PFSK-1 (cell line): ENCODE data around the gene TMA7B.

Experiments
- FOXP2 ChIP-seq: optimal IDR thresholded peaks from 2 replicates; pipeline ENCODE3; 2011; ENCODE audit warnings: borderline replicate concordance, control low read depth, inconsistent platforms; ENCODE audit not compliant: insufficient read depth; ENCODE audit errors: extremely low read length, extremely low read depth
- POLR2AphosphoS5 ChIP-seq: IDR thresholded peaks from 2 replicates; pipeline ENCODE4 v1.6.1; 2012; ENCODE audit warnings: low read depth, mild to moderate bottlenecking, control low read depth, low read length, moderate library complexity
- REST ChIP-seq, 2 experiments: IDR thresholded peaks; 2 replicates each; pipeline versions ENCODE4 v1.6.1 to v1.8.0; 2011 to 2012; ENCODE audit warnings: low read depth in 2 of 2, low read length in 2 of 2, control low read depth in 1 of 2, inconsistent platforms in 1 of 2, mild to moderate bottlenecking in 1 of 2, moderate library complexity in 1 of 2; ENCODE audit not compliant: insufficient read depth in 1 of 2
- SIN3A ChIP-seq: IDR thresholded peaks from 2 replicates; pipeline ENCODE4 v1.6.1; 2012; ENCODE audit warnings: mild to moderate bottlenecking, low read length, moderate library complexity, borderline replicate concordance; ENCODE audit not compliant: insufficient read depth
- TAF1 ChIP-seq: IDR thresholded peaks from 2 replicates; pipeline ENCODE4 v1.6.1; 2012; ENCODE audit warnings: low read length, control low read depth, borderline replicate concordance; ENCODE audit not compliant: insufficient read depth

Gene TMA7B

DNA sequence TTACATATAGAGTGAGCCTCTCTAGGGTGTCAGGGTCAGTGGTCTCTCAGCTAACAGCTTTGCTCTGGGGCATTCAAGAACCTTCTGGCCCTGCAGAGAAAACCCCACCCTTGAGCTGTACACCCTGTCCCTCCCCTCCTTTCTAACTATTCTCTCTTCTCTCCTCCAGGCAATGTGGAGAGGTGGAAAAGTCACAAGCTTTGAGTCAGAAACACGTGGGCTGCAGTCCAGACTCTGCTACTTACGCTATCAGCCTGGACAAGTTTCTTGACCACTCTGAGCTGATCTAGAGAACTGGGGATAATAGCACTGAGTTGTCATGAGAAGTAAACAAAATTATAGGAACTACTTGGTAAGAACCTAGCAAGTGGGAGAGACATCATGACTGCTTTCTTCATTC lies 23.8 kb downstream of the TMA7B start:
- no peak for TF ChIP-seq SIN3A
- TF ChIP-seq TAF1, result no peak

GRCh38 chr22:39984746-39985145 lies 24.5 kb downstream of the TMA7B start:
- TF ChIP-seq REST (IDR thresholded peaks at IDR 0.05; ENCODE audit: insufficient read depth in 1 of 2, low read depth in 2 of 2, low read length in 2 of 2) (no peak), FOXP2 (no peak), TAF1 (no peak), POLR2AphosphoS5 (no peak), SIN3A (no peak)

GRCh38 chr22:39985383-39986035 lies 25.3 kb downstream of the TMA7B start:
- TF ChIP-seq REST (IDR thresholded peaks at IDR 0.05; ENCODE audit: insufficient read depth in 1 of 2, low read depth in 2 of 2, low read length in 2 of 2) (no peak), POLR2AphosphoS5 (no peak), TAF1 (no peak), FOXP2 (no peak), SIN3A (no peak)

DNA sequence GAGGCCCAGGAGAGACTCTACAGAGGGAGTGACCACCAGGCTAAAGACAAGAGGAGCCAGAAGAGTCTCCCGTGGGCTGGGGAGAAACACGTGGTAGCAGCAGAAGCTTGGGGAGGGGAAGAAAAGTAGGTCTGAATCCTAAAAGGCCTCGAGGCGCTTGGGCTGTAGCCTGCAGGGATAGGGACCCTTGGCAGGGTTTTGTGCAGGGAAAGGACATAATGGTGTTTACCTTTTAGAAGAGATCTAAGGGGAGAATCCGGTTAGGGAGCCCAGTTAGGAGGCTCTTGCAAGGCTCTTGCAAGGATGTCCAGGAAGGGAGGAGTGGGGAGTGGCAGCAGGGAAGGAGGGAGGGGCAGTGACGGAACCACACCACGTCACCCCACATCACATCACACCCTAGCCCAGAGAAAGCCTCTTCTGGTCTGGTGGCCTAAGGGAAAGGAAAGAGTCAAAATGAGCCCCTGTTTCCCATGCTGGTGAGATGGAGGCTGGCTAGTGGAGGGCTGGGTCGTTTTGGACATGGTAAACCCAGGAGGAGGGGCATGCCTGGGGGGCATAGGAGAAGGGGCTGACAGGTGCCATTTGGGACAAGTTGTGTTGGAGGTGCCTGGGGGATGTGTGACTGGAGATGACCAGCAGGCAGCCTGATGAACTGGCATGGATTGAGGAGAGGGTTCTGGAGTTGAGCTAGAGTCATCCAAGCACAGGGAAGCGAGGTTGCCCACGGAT lies 28.4 kb downstream of the TMA7B start:
- no peak for TF ChIP-seq SIN3A
- no peak for TF ChIP-seq TAF1
- TF ChIP-seq FOXP2, result no peak
- TF ChIP-seq REST (IDR thresholded peaks at IDR 0.05; ENCODE audit: insufficient read depth in 1 of 2, low read depth in 2 of 2, low read length in 2 of 2), result no peak
- no peak for TF ChIP-seq POLR2AphosphoS5

- no peak for TF ChIP-seq TAF1
- no peak for TF ChIP-seq SIN3A
- TF ChIP-seq FOXP2, result no peak
- no peak for TF ChIP-seq REST (IDR thresholded peaks at IDR 0.05; ENCODE audit: insufficient read depth in 1 of 2, low read depth in 2 of 2, low read length in 2 of 2)
- TF ChIP-seq POLR2AphosphoS5, result no peak
These were observed 29.4 kb downstream of the TMA7B start for GRCh38 chr22:39989633-39990032.
